Psoas muscle (tissue), 8 donors: ENCODE data around the gene RSPRY1. TPM values are rescaled to one million over a fixed set of nuclear protein-coding genes. Genes with fewer than 3 reads are reported as not detected.

Experiments
- ATAC-seq, 4 donors: fragments of 200-7000 bp; cut with Tn5 transposase; one replicate each; pipeline ENCODE4 v1.9.1; 2020; ENCODE audit warnings: moderate library complexity in 3 of 4, mild to moderate bottlenecking in 2 of 4
- DNase-seq, 2 donors: peaks; one replicate each; pipeline ENCODE4 v3.0.0-alpha.2; 2020
- H3K27ac ChIP-seq: fragments of 200-600 bp; one replicate; pipeline ENCODE4 v1.8.0; 2022
- H3K27me3 ChIP-seq, 3 donors: fragments of 200-600 bp in 1 of 3; one replicate each; pipeline versions ENCODE4 v1.6.1 to v1.8.0; 2013 to 2022; ENCODE audit warnings: low read length in 2 of 3, mild to moderate bottlenecking in 2 of 3, moderate library complexity in 1 of 3; ENCODE audit not compliant: insufficient read depth in 3 of 3
- H3K36me3 ChIP-seq, 2 donors: fragments of 200-600 bp in 1 of 2; one replicate each; pipeline versions ENCODE4 v1.6.1 to v1.8.0; 2013 to 2022; ENCODE audit warnings: low read depth in 1 of 2, mild to moderate bottlenecking in 1 of 2, moderate library complexity in 1 of 2; ENCODE audit not compliant: insufficient read depth in 1 of 2
- H3K4me1 ChIP-seq: fragments of 200-600 bp; one replicate; pipeline ENCODE4 v1.8.0; 2022
- H3K4me3 ChIP-seq: fragments of 200-600 bp; one replicate; pipeline ENCODE4 v1.8.0; 2022; ENCODE audit warnings: mild to moderate bottlenecking
- H3K9me3 ChIP-seq: fragments of 200-600 bp; one replicate; pipeline ENCODE4 v1.8.0; 2022
- CTCF ChIP-seq: fragments of 200-600 bp; IDR thresholded peaks from one replicate; pipeline ENCODE4 v1.8.0; 2022; ENCODE audit warnings: antibody characterized with exemption
- WGBS, 3 donors: extraction: QIAGEN DNeasy Blood & Tissue Kit; methylation state at CpG; one replicate each; pipeline versions ENCODE4 v1.1.6 to v1.1.7; 2013; 5-methylcytosine and 5-hydroxymethylcytosine counted together
- intact Hi-C, 2 donors: fragments of 100-400 bp; cut with DNase I; formaldehyde crosslinking; loops; one replicate each; pipeline versions ENCODE4 v1.11.0 to v1.14.2; 2022
- polyA plus RNA-seq, 3 donors: library from polyadenylated mRNA; stranded (reverse); fragments of 200-250 nt; gene quantifications; one replicate each; pipeline ENCODE4 v1.2.3, GENCODE V29; 2013
- total RNA-seq, 4 donors: library from RNA; stranded (reverse); fragmentation: NEBNext Ultra II Directional in 2 of 4; extraction: Animal tissue kit (Norgen Biotek cat#: 25700) in 2 of 4; gene quantifications; one replicate each; pipeline versions ENCODE4 v1.2.1 to v1.2.4, GENCODE V29; 2021 to 2023
- donor health status: healthy with polysubstance abuse.
- donor health status: DM: no; HTN: no; CAD: no; lungs with moderate emphysema.
- donor health status: Bipolar disorder and iron deficiency.
- donor health status: healthy.
- donor health status: DM: yes; HTN: yes; CAD: no.
- donor health status: DM: no; HTN: no; CAD: no.
- donor health status: DM: no; HTN: no; CAD: no.
- donor health status: DM: yes; HTN: yes; CAD: no.

Gene RSPRY1
- total and polyA plus RNA-seq, 7 donors: 7.1 to 19.5 (median 15.2) TPM

DNA sequence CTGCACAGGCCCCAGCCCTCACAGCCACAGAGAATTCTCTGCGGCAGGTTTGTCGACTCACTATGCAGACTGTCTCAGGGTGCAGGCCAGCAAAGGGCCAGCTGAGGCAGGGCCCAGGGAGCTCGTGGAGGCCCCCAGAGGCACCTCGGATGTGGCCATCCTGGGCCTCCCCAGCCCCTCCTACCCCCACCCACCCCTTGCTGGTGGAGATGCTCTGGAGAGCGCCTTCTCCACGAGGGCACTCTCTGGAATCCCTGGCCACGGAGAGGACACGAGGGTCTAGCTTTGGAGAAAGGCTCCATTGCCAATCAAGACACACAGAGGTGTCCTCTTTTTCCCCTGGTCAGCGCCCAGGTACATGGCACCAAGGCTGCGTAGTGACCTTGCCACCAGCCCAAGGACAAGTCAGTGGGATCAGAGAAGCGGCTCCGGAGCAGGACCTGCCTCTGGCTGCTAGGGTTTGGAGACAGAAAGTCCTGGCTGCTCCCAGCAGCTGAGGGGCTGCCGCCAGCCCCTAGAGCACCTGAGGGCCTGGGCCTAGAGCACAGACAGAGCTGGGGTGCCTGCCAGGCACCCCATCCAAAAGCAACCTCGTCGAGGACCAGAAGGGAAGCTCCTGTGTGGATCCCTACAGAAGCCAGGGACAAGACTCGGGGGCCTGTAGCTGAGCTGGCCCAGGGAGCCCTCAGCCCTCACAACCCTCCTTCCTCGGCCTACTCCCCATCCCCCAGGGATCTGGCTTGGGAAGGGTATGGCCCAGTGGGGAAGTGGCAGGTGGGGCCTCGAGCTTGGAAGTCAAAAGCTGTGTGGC is 77.6 kb downstream of the RSPRY1 start:
- no peak for TF ChIP-seq CTCF
- 85 to 86% (median 85%) methylated on average over 18 of the region's 18 CpGs for WGBS, 3 donors
- no peak overlapping the region for H3K27ac ChIP-seq
- intact Hi-C loops: no loop called here
- no peaks in the 10 kb centered on the region for H3K4me1 ChIP-seq
- no peaks in the 10 kb centered on the region for H3K27me3 ChIP-seq
- no peak for ATAC-seq
- H3K9me3 ChIP-seq: no peaks in the 10 kb centered on the region
- DNase-seq: peak in 1 of 2 donors; percentile 23
- H3K36me3 ChIP-seq: no peaks in the 10 kb centered on the region
- H3K4me3 ChIP-seq: no peak overlapping the region

GRCh38 chr16:57264381-57264780 is 78.3 kb downstream of the RSPRY1 start:
- no peaks in the 10 kb centered on the region for H3K36me3 ChIP-seq
- H3K4me3 ChIP-seq: no peak overlapping the region
- no peaks in the 10 kb centered on the region for H3K4me1 ChIP-seq
- H3K9me3 ChIP-seq: no peaks in the 10 kb centered on the region
- no peaks in the 10 kb centered on the region for H3K27me3 ChIP-seq
- TF ChIP-seq CTCF: no peak
- no peak overlapping the region for H3K27ac ChIP-seq
- peak in 1 of 2 donors; percentile 2 for DNase-seq
- intact Hi-C loops: no loop called here
- no peak for ATAC-seq
- WGBS, 3 donors: 84 to 89% (median 87%) methylated on average over 8 of the region's 8 CpGs

DNA sequence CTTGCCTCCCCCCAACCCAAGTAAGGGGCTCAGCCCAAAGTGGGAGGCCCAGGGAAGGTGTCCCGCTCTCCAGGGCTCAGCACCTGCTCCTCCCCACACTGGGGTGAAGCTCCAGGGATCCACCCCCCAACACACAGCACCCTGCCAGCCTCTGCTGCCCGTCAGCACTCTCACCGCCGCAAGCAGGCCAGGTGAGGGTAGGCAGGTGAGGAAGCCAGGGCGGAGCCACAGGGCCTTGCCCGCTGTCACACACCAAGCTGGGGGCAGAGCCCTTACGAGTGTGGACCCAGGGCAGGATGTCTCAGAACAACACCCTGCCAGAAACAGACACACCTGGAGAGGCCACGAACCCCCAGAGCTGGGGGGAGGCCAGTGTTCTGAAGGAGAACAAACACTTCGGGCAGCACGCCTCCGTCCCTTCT is 78.8 kb downstream of the RSPRY1 start:
- Histone ChIP-seq H3K9me3 (no peaks in the 10 kb centered on the region), H3K27ac (no peak overlapping the region), H3K36me3 (no peaks in the 10 kb centered on the region), H3K27me3 (no peaks in the 10 kb centered on the region), H3K4me1 (no peaks in the 10 kb centered on the region), H3K4me3 (no peak overlapping the region)
- DNase-seq (peak in 1 of 2 donors; percentile 46), ATAC-seq (no peak)
- 92 to 96% (median 94%) methylated on average over 10 to 11 of the region's 11 CpGs for WGBS, 3 donors
- TF ChIP-seq CTCF: no peak
- intact Hi-C loops: no loop called here

DNA sequence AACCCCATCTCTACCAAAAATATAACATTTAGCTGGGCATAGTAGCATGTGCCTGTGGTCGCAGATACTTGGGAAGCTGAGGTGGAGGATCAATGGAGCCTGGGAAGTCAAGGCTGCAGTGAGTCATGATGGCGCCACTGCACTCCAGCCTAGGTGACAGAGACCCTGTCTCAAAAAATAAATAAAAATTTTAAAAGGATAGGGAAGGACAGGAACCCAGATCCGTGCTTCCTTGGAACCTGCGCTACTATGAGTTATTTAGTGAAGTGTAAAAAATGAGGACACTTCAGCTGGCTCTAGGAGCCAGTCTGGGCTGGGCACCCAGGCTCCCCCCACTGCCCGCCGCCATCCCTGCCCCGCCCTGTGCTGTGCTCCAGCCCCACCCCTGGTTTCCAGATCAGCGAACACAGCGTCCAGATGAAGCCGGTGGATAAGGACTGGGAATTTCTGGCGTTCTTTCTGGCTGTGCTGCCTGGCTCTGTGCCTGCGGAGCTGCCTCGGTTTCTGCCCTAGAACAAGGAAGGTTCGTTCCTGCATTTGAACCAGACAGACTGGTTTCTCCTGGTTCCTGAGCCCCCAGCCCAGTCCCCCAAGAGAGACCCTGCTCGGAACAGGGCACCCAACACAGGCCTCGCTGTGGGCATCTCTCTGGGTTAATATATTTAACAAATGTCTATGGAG is 79.9 kb downstream of the RSPRY1 start:
- H3K4me3 ChIP-seq: no peak overlapping the region
- no peaks in the 10 kb centered on the region for H3K4me1 ChIP-seq
- WGBS, 3 donors: 38 to 55% (median 40%) methylated on average over 16 of the region's 16 CpGs
- intact Hi-C loops: no loop called here
- H3K36me3 ChIP-seq: no peaks in the 10 kb centered on the region
- no peaks in the 10 kb centered on the region for H3K9me3 ChIP-seq
- TF ChIP-seq CTCF: no peak
- ATAC-seq (peak in 3 of 4 donors; percentile 44 to 60 (median 52)), DNase-seq (peak; percentile 31 to 61)
- no peak overlapping the region for H3K27ac ChIP-seq
- H3K27me3 ChIP-seq: no peaks in the 10 kb centered on the region
